Smooth muscle cell of the pulmonary artery (primary cell): ENCODE measurements around the gene MRNIP. TPM values are rescaled to one million over a fixed set of nuclear protein-coding genes. Genes with fewer than 3 reads are reported as not detected.

Source experiments
- total RNA-seq: library from RNA; depleted of rRNA; stranded (reverse); fragments of >200 nt; gene quantifications from 2 replicates; pipeline ENCODE4 v1.2.3, GENCODE V29; 2014

MRNIP gene
- 15.1 and 15.2 TPM in 2 replicates for total RNA-seq

GRCh38 chr5:179858586-179859427, at the start of gene MRNIP:
TSS of gene MRNIP (minus strand) at chr5:179858817. CDS start at chr5:179858796, 21 bp downstream.

GRCh38 chr5:179907556-179908324, 49.1 kb upstream of the MRNIP start, which contains the start of gene TBC1D9B:
TSS of gene TBC1D9B (minus strand) at chr5:179907897. CDS start at chr5:179907821, 76 bp downstream.

GRCh38 chr5:179820483-179821297, 37.9 kb downstream of the MRNIP start, which contains the start of gene SQSTM1:
TSS of gene SQSTM1 (plus strand) at chr5:179820905. CDS start at chr5:179820937, 32 bp downstream.

DNA sequence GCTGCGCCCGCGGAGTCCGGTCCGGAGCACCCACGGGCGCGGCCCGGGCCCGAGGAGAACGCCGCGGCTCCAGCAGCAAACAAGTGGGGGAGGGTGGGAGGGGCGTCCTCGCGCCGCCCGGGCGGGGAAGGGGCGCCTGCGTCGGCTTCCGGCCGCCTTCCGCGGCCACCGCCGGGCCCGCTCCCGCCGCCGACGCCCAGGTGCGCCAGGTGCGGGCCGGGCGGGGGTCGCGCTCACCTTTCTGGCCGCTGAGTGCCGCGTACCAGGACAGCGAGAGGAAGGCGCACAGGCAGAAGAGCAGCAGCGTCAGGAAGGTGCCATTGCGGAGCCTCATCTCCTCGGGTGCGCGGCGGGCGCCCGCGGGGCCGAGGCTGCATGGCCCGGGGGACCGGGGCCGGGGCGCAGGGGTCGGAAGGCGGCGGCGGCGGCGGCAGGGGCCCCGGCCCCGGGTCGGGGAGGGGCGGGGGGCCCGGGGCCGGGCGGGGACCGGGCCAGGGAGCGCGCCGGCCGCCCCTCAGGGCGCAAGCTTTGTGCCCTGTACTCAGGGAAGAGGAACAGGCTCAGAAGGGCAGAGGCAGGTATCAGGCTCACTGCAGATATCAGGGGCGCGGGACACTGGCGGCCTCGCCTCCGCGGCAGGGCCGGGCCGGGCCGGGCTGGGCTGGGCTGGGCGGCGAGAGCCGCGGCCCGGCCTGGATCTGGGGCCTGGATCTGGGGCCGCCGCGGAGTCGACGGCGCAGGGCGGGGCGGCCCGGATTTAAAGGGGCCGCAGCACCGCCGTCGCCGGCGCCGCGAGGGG, 52.2 kb downstream of the MRNIP start, which contains the start of gene MGAT4B:
Gene MGAT4B, minus strand, starts transcription at position 617 of the 799 bp plus-strand sequence. Its CDS starts 283 bp downstream, at position 334.

DNA sequence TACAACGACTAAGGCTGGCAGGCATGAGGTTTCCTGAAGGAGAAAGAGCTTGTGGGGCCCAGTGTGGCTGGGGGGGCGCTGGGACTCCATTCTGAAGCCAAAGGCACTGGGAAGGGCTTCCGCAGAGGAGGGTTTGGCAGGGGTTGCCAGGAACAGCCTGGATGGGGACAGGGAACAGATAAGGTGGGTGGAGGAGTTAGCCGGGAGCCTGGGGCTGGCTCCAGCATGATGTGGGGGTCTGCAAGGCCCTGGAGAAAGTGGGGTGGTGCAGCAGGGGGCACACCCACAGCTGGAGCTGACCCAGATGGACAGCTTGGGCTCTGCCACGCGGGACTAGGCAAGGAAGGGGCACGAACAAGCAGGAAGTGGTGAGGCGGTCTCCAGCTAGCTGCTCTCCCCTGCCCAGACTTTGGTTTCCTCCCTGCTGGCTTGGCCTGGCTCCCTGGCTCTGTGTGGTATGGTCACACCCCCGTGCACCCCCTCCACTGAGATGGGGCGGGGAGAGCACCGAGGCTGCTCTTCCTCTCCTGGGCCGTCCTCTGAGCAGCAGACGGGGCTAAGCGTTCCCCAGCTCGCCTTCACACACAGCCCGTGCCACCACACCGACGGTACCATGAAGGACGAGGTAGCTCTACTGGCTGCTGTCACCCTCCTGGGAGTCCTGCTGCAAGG, 65.0 kb downstream of the MRNIP start, which contains the start of gene LTC4S:
Gene LTC4S, plus strand, starts transcription at position 519 of the 672 bp plus-strand sequence. Its CDS starts 95 bp downstream, at position 614.

Other genes with a start within 250 kb of the MRNIP start
- 407 and 475 TPM in 2 replicates for gene HNRNPH1, start 235.1 kb downstream of the MRNIP start, total RNA-seq
- 0.20 TPM in 1 of 2 replicates, not detected in the other for gene CBY3, start 177.8 kb downstream of the MRNIP start, total RNA-seq
- 805 and 877 TPM in 2 replicates for gene CANX, start 159.8 kb downstream of the MRNIP start, total RNA-seq
- gene MAML1, start 126.0 kb downstream of the MRNIP start, total RNA-seq = 9.7 and 10.9 TPM in 2 replicates
- gene LTC4S, start 64.8 kb downstream of the MRNIP start, total RNA-seq = 2.3 and 5.2 TPM in 2 replicates
- gene MGAT4B, start 52.0 kb downstream of the MRNIP start, total RNA-seq = 207 and 369 TPM in 2 replicates
- 670 and 3,659 TPM in 2 replicates for gene SQSTM1, start 37.9 kb downstream of the MRNIP start, total RNA-seq
- gene TBC1D9B, start 49.1 kb upstream of the MRNIP start, total RNA-seq = 87.6 and 131 TPM in 2 replicates
- 34.7 and 40.5 TPM in 2 replicates for gene RNF130, start 212.9 kb upstream of the MRNIP start, total RNA-seq